GM12892 (cell line): ENCODE results near the gene CDCA7L.

Experiments used
- POLR2A ChIP-seq: IDR thresholded peaks from 2 replicates; pipeline ENCODE4 v1.6.1; 2011; ENCODE audit warnings: low read depth, low read length, control low read depth
- POLR2AphosphoS5 ChIP-seq: IDR thresholded peaks from 2 replicates; pipeline ENCODE4 v1.6.1; 2011; ENCODE audit warnings: low read depth, low read length, control low read depth

DNA sequence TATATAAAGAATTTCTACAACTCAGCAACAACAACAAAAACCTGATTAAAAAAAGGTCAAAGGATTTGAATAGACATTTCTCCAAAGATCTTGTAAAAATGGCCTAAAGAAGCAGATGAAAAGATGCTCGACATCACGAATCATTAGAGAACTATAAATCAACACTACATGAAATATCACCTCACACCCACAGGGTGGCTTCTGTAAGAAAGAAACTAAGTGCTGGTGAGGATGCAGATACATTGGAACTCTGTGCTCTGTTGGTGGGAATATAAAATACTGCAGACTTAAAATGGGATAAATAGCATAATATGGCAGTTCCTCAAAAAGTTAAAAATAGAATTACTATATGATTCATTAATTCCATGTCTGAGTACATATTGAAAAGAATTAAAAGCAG, 38.3 kb upstream of the CDCA7L start:
- TF ChIP-seq POLR2A (no peak), POLR2AphosphoS5 (no peak)
